Erythroblast (primary cell): ENCODE measurements around the gene SEC22C.

Experiments used
- GATA1 ChIP-seq: IDR thresholded peaks from 2 replicates; pipeline ENCODE4 v1.6.1; 2011; ENCODE audit warnings: low read depth, mild to moderate bottlenecking, control low read depth, low read length, moderate library complexity
- POLR2A ChIP-seq: IDR thresholded peaks from 2 replicates; pipeline ENCODE4 v1.6.1; 2011; ENCODE audit warnings: mild to moderate bottlenecking, low read length

DNA sequence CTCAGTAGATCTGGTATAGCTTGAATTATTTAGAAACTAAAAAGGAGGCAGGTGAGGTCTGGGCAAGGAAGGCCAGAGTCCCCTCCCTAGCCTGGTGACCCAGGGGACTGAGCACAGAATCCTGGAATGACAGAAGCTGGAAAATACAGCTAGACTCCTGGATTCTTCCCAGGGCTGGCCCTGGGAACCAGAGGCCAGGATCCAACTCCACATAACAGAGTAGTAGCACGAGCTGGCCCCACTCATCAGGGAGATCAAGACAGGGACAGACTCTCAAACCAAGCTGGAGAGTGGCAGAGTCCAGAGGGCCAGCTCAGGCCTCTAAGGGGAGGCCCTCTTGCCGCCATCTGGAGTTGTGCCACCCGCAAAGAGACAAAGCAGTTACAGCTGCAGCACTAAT is 68.6 kb downstream of the SEC22C start:
- no peak for TF ChIP-seq POLR2A
- TF ChIP-seq GATA1: no peak
